NCI-H2171 treated with DMSO at 0.1 percent for 48 hours (cell line): ENCODE measurements around the gene CPNE5.
"Not testable (repeated sequence)": the region's sequence is repeated elsewhere in the genome, so short reads cannot be mapped to it uniquely, and the experiment has no call there.

Experiments
- DNase-seq: peaks from one replicate; lab custom pipeline; 2025; lab: John Stamatoyannopoulos, UW

The CPNE5 gene

GRCh38 chr6:36725581-36725980 lies 113.7 kb downstream of the CPNE5 start:
- DNase-seq: no peak

DNA sequence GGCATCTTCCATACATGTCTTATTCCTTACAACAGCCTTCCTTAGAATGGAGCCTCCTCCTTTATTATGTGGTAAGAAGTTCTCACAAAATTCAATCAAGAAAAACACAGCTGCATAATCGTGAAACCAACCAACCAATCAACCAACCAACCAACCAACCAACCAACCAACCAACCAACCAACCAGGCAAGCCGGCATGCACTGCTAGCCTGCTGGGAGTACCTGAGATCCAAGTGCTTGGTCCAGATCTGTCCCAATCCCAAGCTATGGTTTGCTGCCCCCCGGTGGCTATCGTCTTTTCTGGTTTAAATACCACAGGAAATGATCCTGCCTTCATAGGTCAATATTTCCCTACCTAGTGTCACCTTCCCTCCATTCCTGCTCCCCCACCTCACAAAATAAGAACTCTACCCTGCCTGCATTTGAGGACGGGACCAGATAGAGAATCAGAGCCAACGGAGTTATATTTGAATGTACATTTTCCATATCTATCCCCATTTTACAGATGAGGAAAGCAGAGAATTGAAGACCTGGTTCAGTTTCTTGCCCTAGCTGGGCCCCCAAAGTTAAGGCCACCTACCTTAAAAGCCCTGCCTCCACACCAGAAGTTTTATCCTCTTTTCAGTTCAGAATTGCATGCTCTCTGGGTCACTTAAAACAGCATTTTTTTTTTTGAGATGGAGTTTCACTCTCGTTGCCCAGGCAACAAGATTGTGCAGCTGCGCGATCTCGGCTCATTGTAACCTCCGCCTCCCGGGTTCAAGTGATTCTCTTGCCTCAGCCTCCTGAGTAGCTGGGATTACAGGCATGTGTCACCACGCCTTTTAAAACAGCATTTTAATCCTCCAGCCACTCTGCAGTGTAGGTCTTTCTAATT lies 114.5 kb downstream of the CPNE5 start:
- peak; percentile 61 for DNase-seq

- not testable (repeated sequence) for DNase-seq
Measured at GRCh38 chr6:36723992-36724391, 115.3 kb downstream of the CPNE5 start.

DNA sequence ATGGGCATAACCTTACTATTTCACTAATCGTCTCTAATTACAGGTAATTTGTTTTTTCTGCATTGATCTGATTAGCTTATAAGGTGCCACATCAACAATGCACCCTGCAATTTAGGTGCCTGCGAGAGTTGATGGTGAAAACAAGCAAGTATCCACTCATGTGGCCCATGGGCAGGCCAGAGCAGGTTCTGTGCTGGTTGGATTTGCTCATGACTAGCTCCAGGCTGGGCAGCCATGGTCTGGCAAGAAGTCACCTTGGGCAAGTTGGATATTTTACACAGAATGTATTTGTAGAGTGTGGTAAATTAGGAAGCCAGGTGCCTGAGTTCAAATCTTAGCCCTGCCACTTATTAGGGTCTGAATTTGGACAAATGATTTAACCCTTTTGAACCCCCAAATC lies 116.4 kb downstream of the CPNE5 start:
- no peak for DNase-seq

GRCh38 chr6:36722365-36722764 lies 116.9 kb downstream of the CPNE5 start:
- no peak for DNase-seq

DNA sequence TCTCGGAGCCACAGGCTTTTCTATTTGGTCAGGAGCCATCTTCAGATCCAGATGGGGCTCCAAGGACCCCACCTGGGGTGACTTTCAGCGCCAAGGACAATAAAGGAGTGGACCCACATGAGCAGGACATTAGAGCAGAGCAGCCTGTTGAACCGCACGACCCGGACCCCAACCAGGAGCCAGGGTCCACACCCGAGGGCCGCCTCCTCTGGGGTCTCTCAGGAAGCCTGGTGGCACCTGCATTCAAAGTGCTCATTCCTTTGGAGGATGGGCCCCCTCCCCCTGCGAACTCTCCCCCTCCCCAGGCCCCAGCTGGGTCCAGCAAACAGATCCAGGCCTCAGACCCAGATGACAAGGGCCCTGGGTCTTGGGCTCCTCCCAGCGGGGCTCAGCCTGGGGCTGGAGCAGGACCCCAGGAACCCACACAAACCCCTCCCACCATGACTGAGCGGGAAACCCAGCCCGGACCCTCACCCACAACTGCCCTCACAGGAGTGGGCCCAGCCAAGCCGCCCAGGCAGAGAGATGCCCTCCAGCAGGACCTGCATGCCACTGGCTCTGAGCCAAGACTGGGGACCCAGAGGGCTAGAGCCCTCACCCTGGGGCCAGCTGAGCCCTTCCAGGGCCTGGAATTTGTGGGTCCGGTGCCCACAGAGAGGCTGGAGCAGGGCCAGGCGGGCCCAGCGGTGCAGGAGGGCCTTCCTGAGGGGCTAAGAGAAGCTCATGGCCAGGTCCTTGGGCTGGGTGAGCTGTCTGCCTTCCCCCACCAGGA lies 117.7 kb downstream of the CPNE5 start:
- no peak for DNase-seq

DNA sequence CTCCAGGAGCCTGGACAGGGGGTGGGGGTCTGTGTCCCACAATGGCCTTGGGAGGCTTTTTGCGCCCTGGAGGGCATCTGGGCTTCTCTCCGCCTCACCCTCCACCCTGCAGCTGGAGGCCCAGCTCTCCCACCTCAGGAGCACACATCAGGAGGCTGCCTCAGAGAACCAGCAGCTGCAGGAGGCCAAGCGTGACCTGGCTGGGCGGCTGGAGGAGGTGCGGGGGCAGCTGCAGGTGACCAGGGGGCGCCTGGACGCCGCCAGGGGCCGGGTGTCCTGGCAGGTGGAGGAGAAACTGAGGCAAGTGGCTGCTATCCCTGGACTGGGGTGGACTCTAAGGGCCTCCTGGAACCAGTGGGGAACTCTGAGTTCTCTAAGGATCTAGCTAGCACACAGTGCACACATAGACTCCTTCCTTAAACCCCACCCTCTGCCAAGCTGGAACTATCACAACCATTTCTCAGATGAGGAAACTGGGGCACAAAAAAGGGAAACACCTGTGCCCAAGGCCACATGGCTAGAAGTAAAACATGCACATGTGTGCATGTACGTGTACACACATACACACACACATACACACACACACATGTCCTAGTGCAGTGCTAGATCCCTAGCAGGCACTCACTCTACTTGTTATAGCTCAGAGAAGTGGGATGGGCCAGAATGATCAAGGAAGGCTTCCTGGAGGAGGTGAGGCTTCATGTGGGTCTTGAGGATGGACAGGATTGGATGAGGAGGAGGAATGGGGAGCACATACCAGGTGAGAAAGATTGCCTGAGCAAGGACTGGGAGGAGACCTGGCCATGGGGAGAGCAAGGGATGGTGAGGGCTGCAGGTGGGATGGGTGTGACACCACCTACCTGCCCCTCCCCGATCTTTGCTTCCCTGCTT lies 118.7 kb downstream of the CPNE5 start:
- no peak for DNase-seq

- no peak for DNase-seq
Measured at GRCh38 chr6:36719126-36719525, 120.1 kb downstream of the CPNE5 start.

- no peak for DNase-seq
Measured at GRCh38 chr6:36718560-36718959, 120.7 kb downstream of the CPNE5 start.

GRCh38 chr6:36717871-36718540 lies 121.2 kb downstream of the CPNE5 start:
- DNase-seq: peak; percentile 23

DNA sequence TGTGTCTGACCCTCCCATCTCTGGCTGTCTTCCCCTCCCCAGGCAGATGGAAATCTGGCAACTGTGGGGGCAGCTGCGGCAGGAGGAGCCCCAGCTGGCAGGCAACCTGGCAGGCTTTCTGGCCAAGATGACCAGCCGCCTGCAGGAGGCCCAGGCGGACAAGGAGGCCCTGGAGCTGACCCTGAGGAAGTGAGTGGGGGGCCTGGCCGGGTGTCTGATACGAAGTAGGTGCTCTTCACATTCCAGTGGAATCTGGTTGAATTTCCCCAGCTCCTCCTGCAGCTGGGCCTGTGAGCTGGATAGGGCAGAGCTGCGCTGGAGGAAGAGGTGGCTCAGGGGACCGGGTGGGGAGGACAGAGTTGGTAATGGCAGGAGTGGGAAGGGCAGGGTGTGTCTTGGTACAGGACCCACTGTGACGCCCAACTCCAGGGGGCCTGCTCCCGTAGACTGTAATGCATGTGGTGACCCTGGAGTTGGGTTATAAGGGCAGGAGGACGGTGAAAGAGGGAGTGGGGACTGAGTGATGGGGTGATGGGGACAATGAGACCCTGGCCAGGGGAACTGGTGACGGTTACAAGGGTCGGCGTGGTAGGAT lies 121.9 kb downstream of the CPNE5 start:
- no peak for DNase-seq

DNA sequence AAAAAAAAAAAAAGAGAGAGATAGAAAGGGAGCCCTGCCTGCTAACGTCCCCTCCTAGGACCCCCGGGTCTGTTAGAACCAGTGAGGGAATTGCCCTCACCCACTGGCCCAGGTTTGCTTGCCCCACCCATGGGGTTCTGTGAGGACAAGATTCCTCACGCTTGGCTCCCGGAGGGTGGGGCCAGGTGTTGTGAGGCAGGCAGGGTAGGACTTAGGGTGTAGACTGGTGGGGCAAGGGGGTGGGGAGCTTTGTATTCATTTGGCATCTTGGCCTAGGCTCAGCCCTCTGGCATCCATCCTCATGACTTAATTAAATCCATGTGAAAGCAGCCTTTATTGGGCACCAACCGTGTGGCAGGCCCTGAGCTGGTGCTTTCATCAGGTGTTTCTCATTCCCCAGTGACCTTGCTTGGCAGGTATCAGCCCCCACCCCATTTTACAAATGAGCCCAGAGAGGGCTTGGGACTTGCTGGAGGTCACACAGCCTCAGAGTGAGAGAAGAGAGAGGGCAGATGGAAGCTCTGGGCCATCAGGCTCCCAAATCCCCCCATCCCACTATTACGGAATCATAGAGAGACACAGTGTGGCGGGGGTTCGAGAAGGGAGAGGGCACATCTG lies 122.7 kb downstream of the CPNE5 start:
- no peak for DNase-seq

- no peak for DNase-seq
Measured at GRCh38 chr6:36715469-36715868, 123.8 kb downstream of the CPNE5 start.

DNA sequence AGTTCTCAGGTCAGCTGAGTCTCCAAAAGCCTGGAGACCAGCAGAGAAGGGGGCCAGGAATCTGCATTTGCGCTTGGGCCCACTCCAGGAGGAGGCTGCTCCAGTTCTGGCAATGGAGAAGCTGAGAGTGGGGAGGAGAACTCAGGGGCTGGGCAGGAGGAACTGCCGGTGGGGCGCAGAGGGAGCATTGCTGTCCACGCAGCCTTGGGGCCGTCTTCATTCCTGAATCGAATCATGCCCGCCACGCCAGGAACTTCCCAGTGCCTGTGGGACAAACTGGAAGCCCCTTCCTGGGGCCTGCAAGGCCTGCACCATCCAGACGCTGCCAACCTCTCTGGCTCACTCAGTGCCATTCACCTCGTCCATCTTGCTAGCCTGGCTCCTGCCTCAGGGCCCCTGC lies 124.7 kb downstream of the CPNE5 start:
- no peak for DNase-seq

- DNase-seq: no peak
Measured at GRCh38 chr6:36713846-36714245, 125.4 kb downstream of the CPNE5 start.

DNA sequence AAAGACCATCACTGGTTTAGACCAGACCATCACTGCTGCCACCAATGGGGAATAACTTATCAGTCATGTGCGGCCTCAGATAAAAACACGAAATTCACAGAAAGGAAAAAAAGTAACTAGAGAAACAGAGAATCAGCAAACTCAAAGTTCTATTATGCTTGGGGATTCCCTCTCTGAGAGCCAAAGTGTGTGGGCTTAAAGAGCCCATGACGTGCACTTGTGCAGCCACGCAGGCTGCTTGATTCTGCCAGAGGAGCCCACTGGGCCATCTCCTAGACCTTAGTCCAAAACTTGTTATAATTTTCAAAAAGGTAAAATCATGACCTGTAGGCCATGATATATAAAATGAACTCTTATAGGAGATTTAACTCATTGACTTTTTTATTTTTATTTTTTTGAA lies 126.4 kb downstream of the CPNE5 start:
- no peak for DNase-seq

GRCh38 chr6:36706339-36706738 lies 132.9 kb downstream of the CPNE5 start:
- no peak for DNase-seq

DNA sequence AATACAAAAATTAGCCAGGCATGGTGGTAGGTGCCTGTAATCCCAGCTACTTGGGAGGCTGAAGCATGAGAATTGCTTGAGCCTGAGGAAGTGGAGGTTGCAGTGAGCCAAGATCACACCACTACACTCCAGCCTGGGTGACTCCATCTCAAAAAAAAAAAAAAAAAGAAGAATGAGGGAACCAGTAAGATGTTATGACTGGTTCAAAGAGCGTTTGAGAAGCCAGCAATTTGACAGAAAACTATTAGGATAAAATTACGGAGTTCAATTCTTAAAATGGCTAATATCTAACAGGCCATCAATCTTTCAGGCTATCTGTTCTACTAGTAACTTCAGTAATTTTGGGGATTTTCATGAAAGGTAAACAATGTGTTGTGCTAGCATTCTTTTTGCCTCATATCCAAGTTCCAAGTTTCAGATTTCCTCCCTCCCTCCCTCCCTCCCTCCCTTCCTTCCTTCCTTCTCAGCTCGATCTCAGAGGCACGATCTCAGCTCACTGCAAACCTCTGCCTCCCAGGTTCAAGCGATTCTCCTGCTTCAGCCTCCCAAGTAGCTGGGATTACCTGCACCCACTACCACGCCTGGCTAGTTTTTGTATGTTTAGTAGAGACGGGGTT lies 134.2 kb downstream of the CPNE5 start:
- DNase-seq: not testable (repeated sequence)

DNA sequence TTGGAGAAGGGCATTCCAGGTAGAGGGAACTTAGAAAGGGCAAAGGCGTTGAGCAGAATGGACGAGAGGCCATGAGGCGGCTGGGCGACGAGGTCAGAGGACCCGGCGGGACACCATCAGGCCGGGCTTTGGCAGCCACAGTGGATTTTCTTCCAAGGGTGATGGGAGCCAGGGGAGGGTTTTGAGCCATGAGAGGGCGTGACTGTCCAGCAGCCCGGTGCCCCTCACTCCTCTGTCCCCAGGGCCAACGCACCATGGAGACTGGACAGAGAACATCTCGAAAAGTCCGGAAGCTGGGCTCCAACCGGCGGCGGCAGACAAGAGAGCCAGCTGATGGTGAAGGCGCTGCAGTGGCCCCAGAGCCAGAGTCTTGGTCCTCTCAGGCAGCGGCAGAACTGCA lies 135.3 kb downstream of the CPNE5 start:
- no peak for DNase-seq

DNA sequence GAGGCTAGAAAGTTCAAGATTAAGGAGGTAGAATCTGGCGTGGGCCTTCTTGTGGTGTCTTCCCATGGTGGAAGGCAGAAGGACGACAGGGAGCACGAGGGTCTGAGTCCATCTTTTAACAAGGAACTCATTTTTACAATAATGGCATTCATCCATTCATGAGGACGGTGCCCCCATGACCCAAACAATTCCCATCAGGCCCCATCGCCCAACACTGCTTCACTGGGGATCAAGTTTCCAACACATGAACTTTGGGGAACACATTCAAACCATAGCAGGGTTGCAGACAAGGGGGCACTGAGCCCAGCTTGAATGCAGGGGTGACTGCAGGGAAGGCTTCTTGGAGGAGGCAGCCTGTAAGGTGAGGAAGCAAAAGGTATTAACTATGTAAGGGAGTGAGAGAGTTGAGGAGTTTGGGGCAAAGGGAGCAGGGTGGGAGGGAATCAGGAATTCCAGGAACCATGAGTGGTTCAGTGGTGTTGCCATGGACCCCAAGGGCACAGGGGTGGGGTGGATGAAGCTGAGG lies 136.1 kb downstream of the CPNE5 start:
- DNase-seq: no peak
